Breast epithelium (tissue), 3 donors: ENCODE results near the gene KIF1B.

Experiments
- CTCF ChIP-seq, 3 donors: fragments of 450-650 bp; IDR thresholded peaks; one replicate each; pipeline ENCODE4 v1.5.1; 2016 to 2017; ENCODE audit warnings: antibody characterized with exemption in 3 of 3, mild to moderate bottlenecking in 3 of 3, moderate library complexity in 3 of 3
- POLR2A ChIP-seq: fragments of 450-650 bp; IDR thresholded peaks from one replicate; pipeline ENCODE4 v1.6.1; 2016; ENCODE audit warnings: antibody characterized with exemption, mild to moderate bottlenecking, moderate library complexity

- TF ChIP-seq POLR2A (no peak), CTCF (IDR thresholded peaks at IDR 0.05) (no peak)
Measured at GRCh38 chr1:10320336-10320735, 110.0 kb downstream of the KIF1B start.
